B cell (primary cell): Measurements from ENCODE around the gene MYCBPAP. TPM values are rescaled to one million over a fixed set of nuclear protein-coding genes. Genes with fewer than 3 reads are reported as not detected.

ENCODE experiments used
- ATAC-seq: fragments of 200-7000 bp; cut with Tn5 transposase; one replicate; pipeline ENCODE4 v1.10.0; 2021; ENCODE audit warnings: low read depth, mild to moderate bottlenecking, moderate number of reproducible peaks, moderate library complexity
- CTCF ChIA-PET: fragments of 350-600 bp; sonication (Branson Sonifier 250); formaldehyde crosslinking; loops from one replicate; lab custom pipeline; 2021; ENCODE audit warnings: antibody characterized with exemption, inconsistent platforms; lab: Charles Lee
- POLR2A ChIA-PET: fragments of 350-600 bp; sonication (Branson Sonifier 250); formaldehyde crosslinking; loops from one replicate; lab custom pipeline; 2021; ENCODE audit warnings: antibody characterized with exemption; lab: Charles Lee
- DNase-seq: peaks from one replicate; pipeline ENCODE4 v3.0.0; 2013
- H2AFZ ChIP-seq: 2 replicates; pipeline ENCODE4 v1.6.1; 2012; ENCODE audit warnings: mild to moderate bottlenecking, low read depth, low read length; ENCODE audit not compliant: insufficient read depth, poor library complexity, severe bottlenecking
- H3K27ac ChIP-seq, 2 donors: 1 replicate in 1 of 2; 2 replicates in 1 of 2; pipeline ENCODE4 v1.5.1; 2012 to 2013; ENCODE audit warnings: low read length in 2 of 2, mild to moderate bottlenecking in 2 of 2, moderate library complexity in 1 of 2
- H3K27me3 ChIP-seq, 4 experiments: fragments of 200-600 bp in 1 of 4; sonication (generic) in 1 of 4; replicated peaks in 1 of 4; 1 replicate in 2 of 4; 2 replicates in 2 of 4; pipeline versions ENCODE4 v1.6.1 to v1.7.0; 2013 to 2016; ENCODE audit warnings: low read length in 3 of 4, mild to moderate bottlenecking in 2 of 4, mixed read lengths in 1 of 4, moderate library complexity in 1 of 4; ENCODE audit not compliant: insufficient read depth in 4 of 4, control insufficient read depth in 3 of 4; ENCODE audit errors: control extremely low read depth in 1 of 4
- H3K36me3 ChIP-seq, 2 experiments: replicated peaks in 1 of 2; 1 replicate in 1 of 2; 2 replicates in 1 of 2; pipeline versions ENCODE4 v1.6.1 to v1.7.1; 2013; ENCODE audit warnings: low read length in 1 of 2; ENCODE audit not compliant: insufficient read depth in 2 of 2, control insufficient read depth in 1 of 2; ENCODE audit errors: control extremely low read depth in 1 of 2, extremely low read depth in 1 of 2
- H3K4me1 ChIP-seq, 2 donors: fragments of 200-600 bp in 1 of 2; sonication (generic) in 1 of 2; 1 replicate in 1 of 2; 2 replicates in 1 of 2; pipeline versions ENCODE4 v1.5.1 to v1.6.1; 2013 to 2017; ENCODE audit warnings: low read length in 2 of 2; ENCODE audit not compliant: control insufficient read depth in 2 of 2, insufficient read depth in 2 of 2
- H3K4me2 ChIP-seq: replicated peaks from 2 replicates; pipeline ENCODE3; 2012; ENCODE audit warnings: mild to moderate bottlenecking, low read depth, low read length; ENCODE audit not compliant: poor library complexity, severe bottlenecking
- H3K4me3 ChIP-seq, 5 experiments: fragments of 200-600 bp in 1 of 5; sonication (generic) in 1 of 5; 1 replicate in 3 of 5; 2 replicates in 2 of 5; pipeline versions ENCODE4 v1.5.1 to v1.7.0; 2011 to 2016; ENCODE audit warnings: low read length in 4 of 5, mild to moderate bottlenecking in 4 of 5, low read depth in 2 of 5, control low read depth in 1 of 5, moderate library complexity in 1 of 5; ENCODE audit not compliant: insufficient read depth in 1 of 5; ENCODE audit errors: control extremely low read depth in 1 of 5, extremely low read depth in 1 of 5
- H3K79me2 ChIP-seq: fragments of 200-600 bp; sonication (generic); one replicate; pipeline ENCODE4 v1.6.0; 2016; ENCODE audit warnings: low read length; ENCODE audit not compliant: control insufficient read depth, insufficient read depth
- H3K9ac ChIP-seq: fragments of 200-600 bp; sonication (generic); 2 replicates; pipeline ENCODE4 v1.6.1; 2017; ENCODE audit warnings: mild to moderate bottlenecking, low read length, moderate library complexity
- H3K9me3 ChIP-seq, 3 donors: one replicate each; pipeline versions ENCODE4 v1.6.1 to v1.7.1; 2013; ENCODE audit warnings: low read length in 2 of 3; ENCODE audit not compliant: control insufficient read depth in 2 of 3, insufficient read depth in 1 of 3; ENCODE audit errors: control extremely low read depth in 1 of 3
- H4K20me1 ChIP-seq: 2 replicates; pipeline ENCODE4 v1.6.0; 2012; ENCODE audit warnings: mild to moderate bottlenecking, low read length; ENCODE audit not compliant: insufficient read depth, control insufficient read depth, poor library complexity, severe bottlenecking
- H3K27ac Mint-ChIP-seq: one replicate; pipeline ENCODE4 v1.8.0; 2021; ENCODE audit warnings: mixed read lengths
- H3K27me3 Mint-ChIP-seq: one replicate; pipeline ENCODE4 v1.8.0; 2021; ENCODE audit warnings: mixed read lengths
- H3K4me1 Mint-ChIP-seq: one replicate; pipeline ENCODE4 v1.8.0; 2021; ENCODE audit warnings: mixed read lengths
- H3K4me3 Mint-ChIP-seq: one replicate; pipeline ENCODE4 v1.8.0; 2021; ENCODE audit warnings: mixed read lengths
- H3K9me3 Mint-ChIP-seq: one replicate; pipeline ENCODE4 v1.8.0; 2022; ENCODE audit warnings: mixed read lengths; ENCODE audit not compliant: insufficient read depth
- EZH2 ChIP-seq: IDR thresholded peaks from 2 replicates; pipeline ENCODE4 v1.6.1; 2012; ENCODE audit warnings: borderline replicate concordance, low read depth, mild to moderate bottlenecking, moderate library complexity, low read length; ENCODE audit not compliant: insufficient read depth, poor library complexity, severe bottlenecking
- WGBS: methylation state at CpG from one replicate; pipeline ENCODE4 v1.1.5; 2013; ENCODE audit warnings: missing lambda C conversion rate; ENCODE audit not compliant: insufficient coverage; 5-methylcytosine and 5-hydroxymethylcytosine counted together
- intact Hi-C: fragments of 100-400 bp; cut with micrococcal nuclease; formaldehyde crosslinking; loops from one replicate; pipeline ENCODE4 v1.10.0; 2022
- polyA plus RNA-seq: library from polyadenylated mRNA; depleted of rRNA; stranded (reverse); fragments of >200 nt; gene quantifications from 2 replicates; pipeline ENCODE4 v1.2.3, GENCODE V29; 2012
- total RNA-seq, 2 donors: library from RNA; stranded (reverse); fragments of 120-200 nt in 1 of 2; gene quantifications; 1 replicate in 1 of 2; 2 replicates in 1 of 2; pipeline versions ENCODE4 v1.2.3 to v1.2.4, GENCODE V29; 2013 to 2022
- TF ChIP-seq, protein P1 (sequence below): fragments of 200-600 bp; IDR thresholded peaks from one replicate; pipeline ENCODE4 v1.8.0; 2022; ENCODE audit warnings: antibody characterized with exemption, mild to moderate bottlenecking

MYCBPAP gene
- total and polyA plus RNA-seq, 2 donors (not counting 1 experiment from before 2014, with no cell fraction given), result 1.9 to 5.1 TPM

DNA sequence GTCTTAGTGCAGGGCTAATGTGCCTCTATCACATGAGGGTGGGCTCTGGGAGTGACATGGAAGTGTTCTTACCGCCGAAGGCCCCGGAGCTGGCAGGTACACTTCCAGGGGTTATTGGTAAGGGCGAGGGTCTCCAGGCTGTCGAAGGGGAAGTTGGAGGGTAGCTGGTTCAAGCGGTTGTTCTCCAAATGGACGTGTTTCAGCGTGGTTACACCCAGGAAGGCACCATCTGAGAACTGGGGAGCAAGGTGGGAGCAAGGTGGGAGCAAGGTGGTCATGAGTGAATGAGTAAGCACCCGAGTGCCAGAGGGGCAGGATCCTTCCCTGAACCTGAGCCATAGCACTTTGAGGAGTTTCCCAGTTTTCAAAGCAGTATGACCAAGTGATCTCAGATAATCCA is 42.6 kb upstream of the MYCBPAP start:
- peaks cover 0 to 29% (median 10%) of the 10 kb centered on the region in 4 experiments for H3K27me3 ChIP-seq
- H3K27ac ChIP-seq, result no peak overlapping the region
- peaks cover 47% of the 10 kb centered on the region for H3K4me1 Mint-ChIP-seq
- peaks cover 0 to 7% of the 10 kb centered on the region in 2 experiments for H3K36me3 ChIP-seq
- WGBS, result 99% methylated on average over 6 of the region's 9 CpGs
- no peak overlapping the region for H2AFZ ChIP-seq
- no peaks in the 10 kb centered on the region for H3K79me2 ChIP-seq
- H3K4me3 ChIP-seq, result no peak overlapping the region
- TF ChIP-seq, protein P1, sequence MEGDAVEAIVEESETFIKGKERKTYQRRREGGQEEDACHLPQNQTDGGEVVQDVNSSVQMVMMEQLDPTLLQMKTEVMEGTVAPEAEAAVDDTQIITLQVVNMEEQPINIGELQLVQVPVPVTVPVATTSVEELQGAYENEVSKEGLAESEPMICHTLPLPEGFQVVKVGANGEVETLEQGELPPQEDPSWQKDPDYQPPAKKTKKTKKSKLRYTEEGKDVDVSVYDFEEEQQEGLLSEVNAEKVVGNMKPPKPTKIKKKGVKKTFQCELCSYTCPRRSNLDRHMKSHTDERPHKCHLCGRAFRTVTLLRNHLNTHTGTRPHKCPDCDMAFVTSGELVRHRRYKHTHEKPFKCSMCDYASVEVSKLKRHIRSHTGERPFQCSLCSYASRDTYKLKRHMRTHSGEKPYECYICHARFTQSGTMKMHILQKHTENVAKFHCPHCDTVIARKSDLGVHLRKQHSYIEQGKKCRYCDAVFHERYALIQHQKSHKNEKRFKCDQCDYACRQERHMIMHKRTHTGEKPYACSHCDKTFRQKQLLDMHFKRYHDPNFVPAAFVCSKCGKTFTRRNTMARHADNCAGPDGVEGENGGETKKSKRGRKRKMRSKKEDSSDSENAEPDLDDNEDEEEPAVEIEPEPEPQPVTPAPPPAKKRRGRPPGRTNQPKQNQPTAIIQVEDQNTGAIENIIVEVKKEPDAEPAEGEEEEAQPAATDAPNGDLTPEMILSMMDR, result no peak
- TF ChIP-seq EZH2, result no peak
- no peak overlapping the region for H3K9ac ChIP-seq
- H4K20me1 ChIP-seq, result no peaks in the 10 kb centered on the region
- ChIA-PET POLR2A (no interaction called here), CTCF (no interaction called here)
- H3K27ac Mint-ChIP-seq, result peak overlapping the region; percentile 41
- ATAC-seq (no peak), DNase-seq (no peak)
- peaks cover 5% of the 10 kb centered on the region for H3K27me3 Mint-ChIP-seq
- intact Hi-C loops, result no loop called here
- no peak overlapping the region for H3K4me2 ChIP-seq
- peaks cover 14 to 43% of the 10 kb centered on the region in 2 donors for H3K4me1 ChIP-seq
- peaks cover 0 to 23% (median 0%) of the 10 kb centered on the region in 3 donors for H3K9me3 ChIP-seq
- H3K4me3 Mint-ChIP-seq, result peak overlapping the region; percentile 37
- no peaks in the 10 kb centered on the region for H3K9me3 Mint-ChIP-seq

DNA sequence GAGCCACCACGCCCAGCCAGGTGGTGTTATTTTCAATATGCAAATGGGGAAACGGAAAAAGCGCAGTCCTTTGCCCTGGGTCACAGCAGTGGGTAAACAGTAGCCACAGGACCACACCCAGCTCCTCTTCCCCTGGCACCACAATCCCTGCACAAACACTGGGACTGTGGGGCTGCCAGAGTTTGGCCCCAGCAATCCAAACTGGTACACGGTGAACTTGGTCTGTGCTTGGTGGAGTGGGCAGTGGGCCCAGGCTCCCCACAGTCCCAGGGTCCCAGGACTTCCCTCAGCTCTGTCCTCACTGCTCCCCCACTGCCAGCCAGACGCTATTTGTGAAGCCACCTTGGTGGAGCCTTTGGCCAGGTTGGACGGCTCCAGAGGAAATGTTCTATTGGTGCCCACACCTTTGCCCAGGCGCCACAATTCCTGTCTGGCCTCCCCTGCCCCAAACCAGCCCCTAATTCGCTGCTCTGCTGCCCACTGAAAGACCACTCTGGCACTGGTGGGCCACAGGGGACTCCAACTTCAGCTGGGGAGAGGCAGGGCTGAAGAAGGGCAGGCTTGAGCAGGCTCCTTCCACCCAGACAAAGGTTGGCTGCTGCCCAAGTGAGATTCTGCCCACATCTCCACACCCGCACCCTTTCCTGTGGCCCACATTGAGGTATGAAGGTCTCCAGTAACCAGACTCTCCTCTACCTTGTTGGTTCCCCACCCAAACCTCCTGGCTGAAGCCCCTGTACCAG is 41.7 kb upstream of the MYCBPAP start:
- CTCF ChIA-PET, result interaction anchor here (0.6 kb wide), 1 partner anchor 372 kb away, joined by 3 read pairs; no protein-coding TSS in a partner anchor
- ATAC-seq (peak; percentile 59), DNase-seq (no peak)
- Mint-ChIP-seq H3K4me3 (peak overlapping the region; percentile 77), H3K4me1 (peaks cover 47% of the 10 kb centered on the region), H3K27ac (peak overlapping the region; percentile 74), H3K27me3 (peaks cover 5% of the 10 kb centered on the region), H3K9me3 (no peaks in the 10 kb centered on the region)
- POLR2A ChIA-PET, result no interaction called here
- H3K79me2 ChIP-seq, result no peaks in the 10 kb centered on the region
- peaks cover 14 to 43% of the 10 kb centered on the region in 2 donors for H3K4me1 ChIP-seq
- H3K4me2 ChIP-seq, result peak overlapping the region; percentile 40
- no peak overlapping the region for H3K4me3 ChIP-seq
- H2AFZ ChIP-seq, result no peak overlapping the region
- peaks cover 0 to 7% of the 10 kb centered on the region in 2 experiments for H3K36me3 ChIP-seq
- intact Hi-C loops, result no loop called here
- H3K27me3 ChIP-seq, result peaks cover 0 to 29% (median 10%) of the 10 kb centered on the region in 4 experiments
- no peaks in the 10 kb centered on the region for H4K20me1 ChIP-seq
- peaks cover 0 to 23% (median 0%) of the 10 kb centered on the region in 3 donors for H3K9me3 ChIP-seq
- TF ChIP-seq, protein P1, result no peak
- TF ChIP-seq EZH2, result no peak
- whole genome bisulfite sequencing, result 91% methylated on average over 6 of the region's 9 CpGs
- peak overlapping the region; percentile 29 to 59 for H3K27ac ChIP-seq
- no peak overlapping the region for H3K9ac ChIP-seq
